ENCODE data around the gene AMOTL1. TPM values are rescaled to one million over a fixed set of nuclear protein-coding genes. Genes with fewer than 3 reads are reported as not detected.
"Not testable (repeated sequence)": the region's sequence is repeated elsewhere in the genome, so short reads cannot be mapped to it uniquely, and the experiment has no call there.

The AMOTL1 gene
- total RNA-seq, 1 donor from 2014 or later: 84.2 TPM

- DNase-seq (ENCODE audit: low spot score): no peak
Observed at GRCh38 chr11:94791216-94791889, 23.2 kb downstream of the AMOTL1 start.

GRCh38 chr11:94791942-94792341 lies 23.8 kb downstream of the AMOTL1 start:
- DNase-seq (ENCODE audit: low spot score): not testable (repeated sequence)

- no peak for DNase-seq (ENCODE audit: low spot score)
Observed at GRCh38 chr11:94792451-94792850, 24.3 kb downstream of the AMOTL1 start.

- DNase-seq (ENCODE audit: low spot score): no peak
Observed at GRCh38 chr11:94793002-94793401, 24.8 kb downstream of the AMOTL1 start.

- DNase-seq (ENCODE audit: low spot score): no peak
Observed at GRCh38 chr11:94793822-94794221, 25.7 kb downstream of the AMOTL1 start.

GRCh38 chr11:94794287-94795168 lies 26.4 kb downstream of the AMOTL1 start:
- peak; percentile 73 for DNase-seq (ENCODE audit: low spot score)

- no peak for DNase-seq (ENCODE audit: low spot score)
Observed at GRCh38 chr11:94795476-94796189, 27.5 kb downstream of the AMOTL1 start.

GRCh38 chr11:94796190-94796580 lies 28.0 kb downstream of the AMOTL1 start:
- DNase-seq (ENCODE audit: low spot score): no peak

GRCh38 chr11:94796863-94797262 lies 28.7 kb downstream of the AMOTL1 start:
- no peak for DNase-seq (ENCODE audit: low spot score)

GRCh38 chr11:94799726-94800125 lies 31.6 kb downstream of the AMOTL1 start:
- DNase-seq (ENCODE audit: low spot score): no peak

- DNase-seq (ENCODE audit: low spot score): peak; percentile 77
Observed at GRCh38 chr11:94800414-94800813, 32.3 kb downstream of the AMOTL1 start.

- no peak for DNase-seq (ENCODE audit: low spot score)
Observed at GRCh38 chr11:94801866-94802460, 33.8 kb downstream of the AMOTL1 start.

- no peak for DNase-seq (ENCODE audit: low spot score)
Observed at GRCh38 chr11:94802501-94802900, 34.3 kb downstream of the AMOTL1 start.

- no peak for DNase-seq (ENCODE audit: low spot score)
Observed at GRCh38 chr11:94803491-94803890, 35.3 kb downstream of the AMOTL1 start.

- DNase-seq (ENCODE audit: low spot score): no peak
Observed at GRCh38 chr11:94804874-94805273, 36.7 kb downstream of the AMOTL1 start.

- DNase-seq (ENCODE audit: low spot score): no peak
Observed at GRCh38 chr11:94806014-94806413, 37.9 kb downstream of the AMOTL1 start.

- DNase-seq (ENCODE audit: low spot score): no peak
Observed at GRCh38 chr11:94806419-94806818, 38.3 kb downstream of the AMOTL1 start.

- no peak for DNase-seq (ENCODE audit: low spot score)
Observed at GRCh38 chr11:94809251-94809650, 41.1 kb downstream of the AMOTL1 start.

- not testable (repeated sequence) for DNase-seq (ENCODE audit: low spot score)
Observed at GRCh38 chr11:94812724-94813720, 44.9 kb downstream of the AMOTL1 start.

GRCh38 chr11:94814272-94814976 lies 46.3 kb downstream of the AMOTL1 start:
- no peak for DNase-seq (ENCODE audit: low spot score)

All from ureter (tissue), 1 donor.